Left forelimb (tissue), 1 donor: ENCODE data around the gene KLHL8.
"Not testable (repeated sequence)": the region's sequence is repeated elsewhere in the genome, so short reads cannot be mapped to it uniquely, and the experiment has no call there.

Experiments used
- DNase-seq: peaks from one replicate; pipeline ENCODE4 v3.0.0-alpha.2; 2018; ENCODE audit warnings: low spot score

The KLHL8 gene

DNA sequence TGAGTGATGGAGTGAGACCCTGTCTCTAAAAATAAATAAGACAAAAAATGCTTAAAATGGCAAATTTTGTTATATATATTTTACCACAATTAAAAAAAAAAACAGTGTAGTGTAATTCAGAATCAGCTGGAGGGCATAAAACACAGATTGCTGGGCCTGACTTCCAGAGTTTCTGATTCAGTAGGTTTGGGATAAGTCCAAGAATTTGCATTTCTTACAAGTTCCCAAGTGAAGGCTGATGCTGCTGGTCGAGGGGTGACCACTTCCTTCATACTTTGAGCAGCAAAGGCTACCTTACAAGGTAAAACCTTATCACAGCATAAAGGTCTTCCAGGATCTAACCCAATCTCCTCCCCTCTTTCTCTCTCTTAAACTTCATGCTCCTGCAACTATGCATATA, 40.7 kb downstream of the KLHL8 start:
- no peak for DNase-seq

DNA sequence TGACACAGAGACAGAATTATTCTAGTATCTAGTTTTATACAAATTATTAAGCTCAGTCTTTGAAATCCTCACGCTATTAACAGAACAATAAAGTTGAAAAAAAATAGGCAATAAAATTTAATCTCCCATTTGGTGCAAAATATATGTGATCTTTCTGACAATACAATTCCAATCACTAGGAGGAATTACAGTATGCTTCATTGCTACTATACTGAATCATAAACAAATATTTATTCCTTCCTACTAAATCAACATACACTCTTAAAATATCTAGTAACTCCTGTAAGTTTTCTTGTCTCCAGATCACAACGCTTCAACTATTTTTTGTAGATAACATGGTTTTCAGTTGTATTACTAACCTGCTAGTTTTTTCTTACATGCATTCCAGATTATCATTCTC, 45.7 kb downstream of the KLHL8 start:
- no peak for DNase-seq

DNA sequence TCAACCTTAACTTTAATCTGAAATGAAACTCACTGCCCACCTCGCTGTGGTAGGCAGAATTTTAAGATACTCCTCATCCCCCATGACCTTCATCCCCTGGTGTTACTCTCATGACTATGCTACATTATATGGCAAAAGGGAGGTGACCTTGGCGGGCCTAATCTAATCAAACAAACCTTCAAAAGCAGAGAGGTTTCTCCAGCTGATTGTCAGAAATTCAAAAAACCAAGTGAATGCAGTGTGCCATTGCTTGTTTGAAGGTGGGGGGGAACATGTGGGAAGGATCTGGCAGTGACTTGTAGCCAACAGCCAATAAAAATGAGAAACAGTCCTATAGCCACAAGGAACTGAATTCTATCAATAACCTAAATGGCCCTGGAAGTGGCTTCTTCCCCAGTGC, 48.5 kb downstream of the KLHL8 start:
- no peak for DNase-seq

DNA sequence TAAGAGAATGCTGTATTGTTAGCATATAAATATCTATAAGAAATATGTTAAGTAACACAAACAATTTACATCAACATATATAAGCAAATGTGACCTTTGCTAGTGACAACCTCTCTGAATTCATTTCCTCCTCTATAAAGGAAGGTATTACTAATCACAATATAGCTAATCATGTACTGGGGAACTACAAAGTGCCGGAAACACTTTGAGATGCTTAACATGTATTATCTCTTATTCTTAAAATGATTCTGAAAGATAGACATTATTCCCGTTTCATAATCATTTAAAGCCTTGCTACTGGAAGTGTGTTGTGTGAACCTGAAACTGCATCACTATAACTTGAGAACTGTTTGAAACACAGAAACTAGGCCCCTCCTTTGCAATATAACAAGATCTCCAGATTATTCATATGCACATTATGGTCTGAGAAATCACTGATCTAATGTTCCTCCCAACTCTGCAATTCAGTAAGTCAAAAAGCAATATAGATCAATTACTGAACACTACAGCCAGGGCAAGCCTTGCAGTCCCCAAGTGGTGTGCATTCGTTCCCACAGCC, 54.0 kb downstream of the KLHL8 start:
- no peak for DNase-seq

DNA sequence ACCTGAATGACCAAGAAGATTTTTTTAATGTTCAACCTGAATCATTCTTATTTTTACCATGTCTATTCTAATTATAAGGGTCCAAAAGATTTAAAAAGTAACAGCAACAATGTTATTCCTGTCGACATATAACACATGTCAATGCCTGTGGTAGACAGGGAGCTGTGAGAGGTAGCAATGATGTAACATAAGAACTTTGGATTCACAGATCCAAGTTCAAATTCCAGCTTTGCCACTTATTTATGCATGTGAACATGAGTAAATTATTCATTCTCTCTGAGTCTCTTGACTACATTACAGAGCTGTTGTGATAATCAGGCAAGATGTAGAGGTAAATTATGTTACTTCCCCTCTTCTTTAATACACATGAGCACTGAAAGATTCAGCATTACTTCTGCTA, 54.5 kb downstream of the KLHL8 start:
- DNase-seq: no peak

DNA sequence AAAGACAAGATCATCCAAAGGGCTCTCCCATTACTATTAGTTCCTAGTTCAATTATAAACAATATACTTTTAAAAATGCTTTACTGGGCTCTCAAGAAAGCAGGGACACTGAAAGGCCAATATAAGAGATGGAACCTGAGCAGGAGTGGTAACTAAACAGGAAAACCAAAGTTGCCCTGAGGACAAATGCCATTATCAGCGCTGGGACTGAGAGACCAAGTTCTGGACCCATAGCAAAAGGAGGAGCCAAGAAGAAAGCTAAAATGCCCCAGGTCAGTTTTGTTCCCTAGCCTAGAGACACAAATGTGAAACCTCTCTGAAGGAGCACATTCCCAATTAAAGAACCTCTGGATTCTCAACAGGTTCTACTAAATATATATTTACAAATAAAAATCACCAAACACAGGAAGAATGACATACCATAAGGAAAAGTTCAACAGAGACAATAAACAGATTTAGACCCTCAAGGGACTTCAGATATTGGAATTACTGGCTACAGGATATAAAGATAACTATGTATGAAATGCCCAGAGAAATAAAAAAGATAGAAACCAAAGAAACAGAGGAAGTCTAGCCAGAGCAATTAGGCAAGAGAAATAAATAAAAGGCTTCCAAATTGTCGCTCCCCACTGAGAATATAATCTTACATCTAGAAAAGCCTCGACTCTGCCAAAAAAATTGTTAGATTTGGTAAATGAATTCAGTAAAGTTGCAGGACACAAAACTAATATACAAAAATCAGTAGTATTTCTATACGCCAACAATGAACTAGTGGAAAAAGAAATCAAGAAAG, 67.1 kb downstream of the KLHL8 start:
- no peak for DNase-seq

DNA sequence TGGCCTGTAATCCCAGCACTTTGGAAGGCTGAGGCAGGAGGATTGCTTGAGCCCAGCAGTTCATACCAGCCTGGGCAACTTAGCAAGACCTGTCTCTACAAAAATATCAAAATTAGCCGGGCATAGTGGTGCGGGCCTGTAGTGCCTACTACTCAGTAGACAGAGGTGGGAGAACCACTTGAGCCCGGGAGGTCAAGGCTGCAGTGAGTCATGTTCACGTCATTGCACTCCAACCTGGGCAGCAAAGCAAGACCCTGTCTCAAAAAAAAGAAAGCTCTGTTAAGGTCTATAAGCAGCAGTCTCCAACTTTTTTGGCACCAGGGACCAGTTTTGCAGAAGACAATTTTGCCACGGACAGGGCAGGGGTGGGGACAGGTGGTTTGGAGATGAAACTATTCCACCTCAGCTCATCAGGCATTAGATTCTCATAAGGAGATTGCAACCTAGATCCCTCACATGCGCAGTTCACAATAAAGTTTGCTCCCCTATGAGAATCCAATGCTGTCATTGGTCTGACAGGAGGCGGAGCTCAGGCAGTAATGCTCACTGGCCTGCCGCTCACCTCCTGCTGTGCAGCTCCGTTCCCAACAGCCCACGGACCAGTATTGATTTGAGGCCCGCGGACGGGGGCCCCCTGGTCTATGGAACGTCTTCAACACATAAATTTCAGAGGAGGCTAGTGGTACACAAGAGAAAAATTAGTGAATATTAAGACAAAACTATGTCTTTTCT, 67.9 kb downstream of the KLHL8 start:
- no peak for DNase-seq

DNA sequence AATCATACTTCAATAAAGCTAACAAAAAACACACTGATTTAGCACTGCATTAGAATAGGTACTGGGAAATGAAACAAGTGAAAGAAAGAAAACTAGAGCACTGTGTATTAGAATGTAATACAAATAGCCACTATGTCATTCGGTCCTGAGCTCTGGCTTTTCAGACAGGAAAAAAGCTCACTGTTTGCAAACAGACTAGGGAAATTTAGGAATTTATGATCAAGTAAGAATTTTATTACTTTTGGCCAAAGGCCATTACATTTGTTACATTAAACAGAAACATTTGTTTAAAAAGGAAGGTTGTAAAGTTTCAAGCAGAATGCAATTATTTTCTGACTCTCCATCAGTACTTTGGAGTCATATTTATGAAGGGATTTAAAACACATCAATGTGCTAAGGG, 68.7 kb downstream of the KLHL8 start:
- DNase-seq: no peak

DNA sequence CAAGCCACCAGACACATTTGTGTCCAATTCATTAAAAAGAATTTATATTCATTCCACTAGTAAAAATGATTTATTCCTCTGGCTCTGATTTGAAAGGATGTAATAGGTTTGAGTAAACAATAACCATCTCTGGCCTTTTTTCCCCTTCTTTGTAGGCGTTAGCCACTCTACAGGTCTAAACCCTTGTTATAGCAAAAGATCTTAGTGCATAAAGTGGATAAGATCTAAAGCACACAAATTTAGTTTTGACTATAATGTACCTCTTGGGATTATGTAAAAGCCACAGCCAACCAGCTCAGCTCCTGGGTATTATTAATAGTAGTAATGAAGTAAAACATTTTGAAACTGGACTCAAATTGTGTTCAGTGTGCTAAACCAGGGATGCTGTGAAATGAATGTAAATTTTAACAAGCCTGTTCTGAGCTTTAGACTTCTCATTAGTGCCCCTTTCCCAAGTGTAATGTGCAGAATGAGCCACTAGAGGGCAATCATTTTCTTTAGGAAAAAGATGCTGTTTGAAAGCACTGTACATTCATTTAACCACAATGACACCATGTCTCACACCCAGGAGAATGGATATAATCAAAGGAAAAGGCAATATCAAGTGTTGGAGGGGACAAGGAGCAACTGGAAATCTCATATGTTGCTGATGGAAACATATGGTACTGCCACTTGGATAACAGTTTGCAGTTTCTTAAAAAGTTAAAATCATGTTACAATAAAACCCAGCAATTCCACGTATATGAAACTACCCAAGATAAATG, 69.7 kb downstream of the KLHL8 start:
- DNase-seq: no peak

DNA sequence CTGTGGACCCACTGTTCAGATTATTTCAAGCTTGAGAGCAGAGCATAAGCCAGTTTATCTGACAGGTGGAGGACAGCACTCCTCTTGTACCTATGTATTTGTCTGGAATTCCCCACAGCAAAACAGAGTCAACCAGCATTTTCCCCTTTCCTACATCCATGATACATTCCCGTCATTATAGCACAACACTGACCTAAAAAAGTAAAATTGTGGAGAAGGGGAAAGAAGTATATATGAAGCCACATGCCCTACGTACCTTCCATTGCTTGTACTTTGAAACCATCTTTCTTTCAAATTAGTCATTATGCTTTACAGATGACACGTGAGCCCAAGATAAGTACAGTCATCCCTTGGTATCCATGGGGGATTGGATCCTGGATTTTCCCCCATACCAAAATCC, 73.3 kb downstream of the KLHL8 start:
- no peak for DNase-seq

DNA sequence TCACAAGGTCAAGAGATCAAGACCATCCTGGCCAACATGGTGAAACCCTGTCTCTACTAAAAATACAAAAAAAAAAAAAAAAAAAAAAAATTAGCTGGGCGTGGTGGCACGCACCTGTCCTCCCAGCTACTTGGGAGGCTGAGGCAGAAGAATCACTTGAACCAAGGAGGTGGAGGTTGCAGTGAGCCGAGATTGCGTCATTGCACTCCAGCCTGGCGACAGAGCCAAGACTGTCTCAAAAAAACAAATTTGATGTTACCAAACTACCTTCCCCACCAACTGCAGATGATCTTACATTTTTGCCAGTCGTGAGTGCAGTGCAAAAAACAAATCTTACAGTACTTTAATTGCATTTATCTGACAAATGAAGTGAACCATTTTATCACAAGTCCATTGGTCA, 74.5 kb downstream of the KLHL8 start:
- DNase-seq: not testable (repeated sequence)

DNA sequence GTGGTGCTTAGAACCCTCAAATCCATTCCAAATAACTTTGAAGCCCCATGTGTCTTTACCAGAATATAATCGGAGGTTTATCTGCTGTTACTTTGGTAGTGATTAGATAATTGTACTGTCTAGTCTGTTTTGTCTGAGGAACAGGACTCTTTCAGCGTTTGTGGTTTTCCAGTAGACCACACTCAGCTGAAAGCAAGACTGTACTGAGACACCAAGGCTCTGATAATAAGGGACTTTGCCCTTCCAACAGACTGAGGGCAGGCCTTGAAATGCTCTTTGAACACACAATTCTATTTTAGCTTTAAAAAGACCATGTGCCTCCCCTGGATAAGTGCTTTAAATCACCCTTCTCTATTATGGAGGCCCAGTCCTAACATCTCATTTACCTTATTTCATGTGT, 76.1 kb downstream of the KLHL8 start:
- DNase-seq: no peak

DNA sequence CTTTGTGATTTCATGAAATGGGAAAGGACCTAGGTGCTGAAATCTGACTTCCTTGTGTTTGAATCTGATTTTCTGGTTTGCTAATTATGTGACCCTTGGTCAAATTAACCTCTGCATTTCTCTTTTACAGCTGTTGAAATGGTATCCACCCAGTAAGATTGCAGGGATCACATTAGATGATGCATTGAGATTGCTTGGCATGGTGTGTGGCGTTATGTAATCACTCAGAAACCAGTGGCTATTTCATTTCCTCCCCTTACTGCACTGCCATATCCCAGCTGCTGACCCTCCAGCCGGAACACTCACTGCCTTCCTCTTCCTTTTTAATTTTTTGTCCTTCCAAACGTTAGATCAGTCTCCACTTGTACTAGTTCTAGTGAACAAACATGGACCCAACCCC, 79.0 kb downstream of the KLHL8 start:
- DNase-seq: no peak

DNA sequence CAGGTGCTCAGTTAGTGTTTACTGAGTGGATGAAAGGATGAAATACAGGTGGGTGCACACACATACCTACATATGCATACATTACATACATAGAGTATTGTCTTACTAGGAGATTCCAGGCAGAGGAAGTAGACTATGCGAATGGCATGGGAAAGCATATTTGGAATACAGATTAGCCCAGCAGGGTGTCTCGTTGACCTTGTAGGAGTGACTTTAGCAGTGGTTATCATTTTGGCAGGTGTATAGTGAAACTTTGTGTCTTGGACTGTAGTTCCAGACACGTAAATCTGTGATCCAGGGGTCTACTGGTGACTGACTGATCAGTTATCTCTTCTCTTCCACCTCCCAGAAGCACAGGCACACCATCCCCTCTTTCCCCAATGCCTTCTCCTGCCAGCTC, 86.3 kb downstream of the KLHL8 start:
- DNase-seq: no peak

DNA sequence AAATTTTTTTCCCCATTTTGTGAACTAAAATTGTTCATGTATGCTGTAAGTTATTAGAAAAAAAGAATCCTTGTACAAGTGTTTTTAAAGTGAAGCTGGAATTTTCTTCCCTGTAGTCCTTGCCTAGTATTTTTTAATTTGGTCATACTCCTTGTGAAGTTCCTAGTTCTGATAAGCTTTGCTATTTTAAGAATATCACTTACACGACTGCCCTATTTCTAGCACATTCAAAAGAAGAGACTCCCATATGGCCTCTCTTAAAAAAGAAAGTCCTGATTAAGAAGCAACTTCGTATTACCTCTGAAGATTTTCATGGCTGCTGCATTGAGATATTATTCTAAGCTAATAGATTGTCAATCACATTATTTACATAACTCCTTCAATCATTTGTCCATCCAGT, 87.2 kb downstream of the KLHL8 start:
- DNase-seq: no peak

DNA sequence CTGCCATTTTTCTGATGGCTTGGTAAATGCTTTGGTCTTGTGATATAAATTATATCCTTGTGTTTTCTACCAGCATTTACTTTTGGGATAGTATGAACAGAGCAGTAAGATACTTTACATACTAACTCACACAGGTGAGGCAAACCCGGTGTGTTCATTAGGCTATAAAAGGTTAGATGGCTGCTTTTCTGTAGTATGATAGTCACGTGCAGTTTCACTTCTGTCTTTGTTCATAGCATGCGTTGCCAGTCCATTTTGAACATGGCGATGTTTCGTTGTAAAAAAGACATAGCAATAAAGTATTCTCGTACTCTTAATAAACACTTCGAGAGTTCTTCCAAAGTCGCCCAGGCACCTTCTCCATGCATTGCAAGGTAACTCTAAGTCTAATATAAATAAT, 88.4 kb downstream of the KLHL8 start:
- DNase-seq: no peak

DNA sequence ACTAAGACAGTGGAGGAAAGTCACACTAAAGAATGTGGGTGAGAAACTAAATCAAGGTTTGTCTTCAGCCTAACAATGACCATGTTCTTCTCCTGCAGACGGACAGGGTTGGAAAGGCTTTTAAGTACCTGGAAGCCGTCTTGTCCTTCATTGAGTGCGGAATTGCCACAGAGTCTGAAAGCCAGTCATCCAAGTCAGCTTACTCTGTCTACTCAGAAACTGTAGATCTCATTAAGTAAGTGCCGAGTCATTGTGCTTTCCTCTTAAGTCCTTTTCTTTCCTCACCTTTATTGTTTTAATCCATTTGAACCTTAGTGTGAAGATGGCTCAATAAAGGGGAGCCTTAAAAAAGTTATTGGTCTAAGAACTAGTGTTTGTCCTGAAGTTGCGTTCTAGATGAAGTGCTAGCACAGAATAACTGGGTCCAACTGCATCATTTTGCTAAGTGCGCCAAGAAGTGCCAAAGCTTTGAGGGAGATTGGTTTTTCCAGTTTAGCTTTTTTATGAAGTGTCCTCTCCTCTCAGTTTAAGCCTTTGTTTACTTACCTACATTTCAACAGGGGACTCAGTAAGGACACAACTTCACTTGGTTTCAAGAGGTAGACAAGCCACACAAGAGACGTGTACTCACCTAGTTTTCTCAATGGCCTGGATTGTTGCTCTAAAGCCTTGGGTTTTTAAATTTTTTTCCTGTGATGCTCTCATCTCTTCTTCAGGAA, 89.3 kb downstream of the KLHL8 start:
- DNase-seq: no peak

DNA sequence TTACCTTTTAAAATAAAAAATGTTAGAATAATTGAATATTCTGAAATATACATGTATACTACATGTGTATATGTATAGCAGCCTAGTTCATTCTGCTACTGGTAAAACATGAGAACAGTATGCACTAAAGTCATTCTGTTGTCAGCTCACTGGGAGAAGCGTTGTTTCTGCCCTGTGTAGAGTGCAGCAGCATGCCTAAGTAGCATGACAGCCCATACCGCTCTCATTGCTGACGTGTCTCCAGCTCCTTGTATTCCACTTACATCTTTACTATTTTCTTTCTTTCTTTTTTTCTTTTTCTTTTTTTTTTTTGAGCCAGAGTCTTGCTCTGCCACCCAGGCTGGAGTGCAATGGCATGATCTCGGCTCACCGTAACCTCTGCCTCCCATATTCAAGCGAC, 90.7 kb downstream of the KLHL8 start:
- DNase-seq: no peak

DNA sequence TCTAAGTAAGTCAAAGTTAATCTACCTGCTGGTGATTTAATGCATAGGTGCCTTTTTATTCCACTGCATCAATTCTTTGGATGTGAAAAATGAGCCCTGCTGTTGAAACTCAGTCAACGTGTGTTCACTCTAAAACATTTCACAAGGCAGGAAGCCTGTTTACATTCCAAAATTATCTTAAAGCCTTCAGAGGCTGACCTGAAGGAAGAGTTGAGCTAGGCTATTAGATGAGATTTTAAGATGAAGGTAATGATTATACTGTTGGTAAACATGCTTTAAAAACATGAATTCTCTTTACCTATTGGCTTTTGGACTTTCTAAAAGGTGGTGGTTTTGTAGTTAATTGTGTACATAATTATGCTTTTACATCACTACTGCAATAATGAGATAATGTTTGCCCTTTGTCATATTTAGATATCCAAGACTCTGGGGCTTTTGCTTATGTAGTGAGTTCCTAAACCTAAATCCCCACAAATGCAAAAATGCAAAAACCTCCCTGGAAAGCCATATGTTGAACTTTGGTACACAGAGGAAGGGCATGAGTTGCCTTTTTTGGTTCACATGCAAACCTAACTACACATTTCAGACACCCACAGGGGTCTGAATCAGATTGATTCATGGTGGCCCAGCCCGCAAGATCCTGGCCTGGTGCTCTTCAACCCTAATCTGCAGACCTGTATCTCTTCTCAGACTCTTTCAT, 92.3 kb downstream of the KLHL8 start:
- DNase-seq: no peak

DNA sequence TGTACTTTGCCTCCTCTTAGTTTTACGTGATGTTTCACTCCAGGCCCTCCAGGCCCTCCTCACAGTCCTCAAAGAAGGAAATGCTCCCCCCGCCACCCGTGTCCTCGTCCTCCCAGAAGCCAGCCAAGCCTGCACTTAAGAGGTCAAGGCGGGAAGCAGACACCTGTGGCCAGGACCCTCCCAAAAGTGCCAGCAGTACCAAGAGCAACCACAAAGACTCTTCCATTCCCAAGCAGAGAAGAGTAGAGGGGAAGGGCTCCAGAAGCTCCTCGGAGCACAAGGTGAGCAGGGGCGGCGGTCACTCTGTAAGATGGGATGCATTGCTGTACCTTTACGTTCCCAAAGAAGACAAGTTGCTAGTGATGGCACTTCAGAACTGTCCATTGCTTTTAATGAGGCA, 94.4 kb downstream of the KLHL8 start:
- no peak for DNase-seq

DNA sequence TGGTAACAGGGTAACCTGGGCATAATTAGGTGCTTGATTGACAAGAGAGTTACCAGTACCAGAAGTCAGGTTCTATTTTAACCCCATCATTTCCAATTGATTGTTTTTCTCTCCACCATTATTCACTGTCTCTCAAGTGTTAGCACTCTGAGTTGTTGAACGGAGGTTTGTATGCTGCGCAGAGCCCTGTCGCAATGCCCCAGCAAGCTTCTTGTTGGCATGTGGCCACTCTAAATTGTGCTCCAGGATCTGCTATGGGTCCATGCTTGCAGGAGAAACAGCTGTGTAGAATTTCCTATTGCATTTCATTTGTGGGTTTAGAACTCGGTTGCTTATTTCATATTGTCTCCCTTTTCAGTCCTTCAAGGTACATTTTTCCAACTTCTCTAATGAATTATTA, 98.2 kb downstream of the KLHL8 start:
- no peak for DNase-seq
